GM21360 (cell line): ENCODE measurements around the gene CEACAM18.
"Not testable (repeated sequence)": the region's sequence is repeated elsewhere in the genome, so short reads cannot be mapped to it uniquely, and the experiment has no call there.

ENCODE experiments used
- ATAC-seq: cut with Tn5 transposase; IDR thresholded peaks from one replicate; pipeline ENCODE4 v1.9.1; 2021; ENCODE audit warnings: mild to moderate bottlenecking, moderate library complexity; ENCODE audit not compliant: unreplicated experiment

The CEACAM18 gene

DNA sequence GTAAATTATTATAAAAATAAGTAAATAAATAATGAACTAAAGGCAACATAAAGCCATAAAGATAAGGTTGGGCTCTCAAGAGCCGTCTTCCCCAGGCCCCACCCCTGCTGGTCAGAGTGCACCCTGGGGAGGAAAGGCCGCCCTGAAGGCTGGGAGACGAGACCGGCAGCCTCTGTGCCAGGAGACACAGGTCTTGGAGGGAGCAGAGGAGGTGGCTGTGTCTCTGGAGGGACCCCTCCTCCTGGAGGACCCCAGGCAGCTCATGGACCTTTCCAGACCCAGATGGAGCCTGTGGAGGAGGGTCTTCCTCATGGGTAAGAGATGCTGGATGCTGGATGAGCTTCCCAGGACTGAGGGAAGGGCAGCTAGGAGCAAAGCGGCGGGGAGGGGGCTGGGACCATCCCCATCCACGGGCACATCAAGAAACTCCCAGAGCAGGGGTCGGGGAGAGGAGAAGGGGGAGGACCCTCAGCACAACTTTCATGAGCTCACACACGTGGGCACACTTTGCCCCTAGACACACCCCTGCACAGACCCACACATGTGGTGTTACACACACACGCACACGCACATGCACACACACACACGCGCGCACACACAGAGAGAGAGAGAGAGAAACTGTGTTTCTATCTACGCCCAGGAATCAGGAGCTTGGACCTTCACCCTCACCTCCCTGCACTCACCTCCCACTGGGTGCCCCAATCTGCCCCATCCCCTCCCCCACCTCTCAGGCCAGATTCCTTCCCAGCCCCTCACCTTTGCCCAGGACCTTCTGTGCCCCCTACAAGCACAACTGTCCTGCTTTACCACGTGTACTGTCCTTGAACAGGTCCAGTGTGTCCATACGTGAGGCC is at the start of gene CEACAM18:
Gene CEACAM18, plus strand, starts transcription at position 159 of the 854 bp plus-strand sequence.
- ATAC-seq, result no peak

DNA sequence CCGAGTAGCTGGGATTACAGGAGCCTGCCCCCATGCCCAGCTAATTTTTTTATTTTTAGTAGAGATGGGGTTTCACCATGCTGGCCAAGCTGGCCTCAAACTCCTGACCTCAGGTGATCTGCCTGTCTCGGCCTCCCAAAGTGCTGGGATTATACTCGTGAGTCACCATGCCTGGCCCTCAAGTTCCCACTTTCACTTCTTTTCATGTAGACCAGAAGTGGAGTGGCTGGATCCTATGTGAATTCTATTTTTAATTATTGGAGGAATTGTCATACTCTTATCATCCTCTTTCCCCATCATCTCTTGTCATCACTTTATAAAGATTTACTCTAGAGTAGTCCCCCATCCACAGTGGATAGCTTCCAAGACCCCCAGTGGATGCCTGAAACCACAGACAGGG is 48.1 kb upstream of the CEACAM18 start:
- ATAC-seq, result no peak

DNA sequence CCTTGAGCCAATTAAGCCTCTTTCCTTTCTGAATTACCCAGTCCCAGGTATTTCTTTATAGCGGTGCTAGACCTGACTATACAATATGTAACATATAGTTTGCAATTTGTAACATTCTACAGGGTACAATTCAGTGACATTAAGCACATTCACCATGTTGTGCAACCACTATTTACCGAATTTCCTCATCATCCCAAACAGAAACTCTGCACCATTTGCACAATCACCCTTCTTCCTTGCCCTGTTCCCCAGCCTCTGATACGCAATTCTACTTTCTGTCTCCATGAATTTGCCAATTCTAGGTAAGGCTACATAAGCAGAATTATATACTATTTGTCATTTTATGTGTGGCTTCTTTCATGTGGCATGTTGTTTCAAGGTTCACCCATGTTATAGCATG is 47.2 kb upstream of the CEACAM18 start:
- no peak for ATAC-seq

DNA sequence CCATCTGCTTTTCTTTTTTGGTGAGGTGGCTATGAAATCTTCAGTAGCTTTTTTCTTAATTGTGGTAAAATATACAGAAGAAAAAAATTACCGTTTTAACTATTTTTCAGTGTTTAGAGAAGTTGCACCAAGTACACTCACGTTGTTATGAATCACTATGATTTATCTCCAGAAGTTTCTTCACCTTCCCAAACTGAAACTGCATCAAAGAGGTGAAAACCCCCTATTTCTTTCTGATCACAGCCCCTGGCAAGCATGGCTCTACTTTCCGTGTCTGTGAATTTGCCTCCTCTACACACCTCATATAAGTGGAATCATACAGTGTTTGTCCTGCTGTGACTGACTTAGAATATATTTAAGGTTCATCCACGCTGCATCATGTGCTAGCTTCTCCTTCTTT is 45.3 kb upstream of the CEACAM18 start:
- no peak for ATAC-seq

DNA sequence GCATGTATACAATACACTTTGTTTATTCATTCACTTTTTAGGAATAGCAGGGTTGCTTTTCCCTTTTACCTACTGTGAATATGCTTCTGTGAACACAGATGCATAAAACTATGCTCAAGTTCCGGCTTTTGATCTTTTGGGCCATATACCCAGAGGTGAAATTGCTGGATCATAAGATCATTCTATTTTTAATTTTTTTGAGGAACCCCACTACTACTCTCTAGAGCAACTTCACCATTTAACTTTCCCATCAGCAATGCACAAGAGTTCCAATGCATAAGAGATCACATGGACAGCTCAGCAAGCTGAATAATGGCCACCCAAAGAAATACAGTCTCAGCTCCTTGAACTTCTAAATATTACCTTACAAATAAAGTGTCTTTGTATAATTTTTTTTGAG is 43.9 kb upstream of the CEACAM18 start:
- no peak for ATAC-seq

DNA sequence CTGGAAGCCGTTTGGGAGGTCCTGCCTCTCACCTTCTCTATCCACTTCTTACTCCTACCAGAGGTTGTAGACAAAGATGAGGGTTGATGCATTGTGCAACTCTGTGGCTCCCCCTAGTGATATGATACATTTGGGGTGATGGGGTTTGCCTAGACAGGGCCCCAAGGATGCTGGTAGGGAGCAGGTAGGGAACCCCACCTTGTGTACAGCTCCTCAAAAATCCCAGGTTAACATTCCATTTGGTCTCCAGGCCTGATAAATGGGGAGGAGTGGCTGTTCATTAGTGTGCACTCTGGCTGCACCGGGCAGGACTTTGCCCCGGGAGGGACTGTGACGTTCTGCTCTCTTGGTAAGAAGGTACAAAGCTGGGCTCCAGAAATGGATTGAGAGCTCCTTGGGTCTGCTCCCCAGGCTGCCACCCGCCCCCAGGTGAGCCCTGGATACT is 39.3 kb upstream of the CEACAM18 start:
- no peak for ATAC-seq

DNA sequence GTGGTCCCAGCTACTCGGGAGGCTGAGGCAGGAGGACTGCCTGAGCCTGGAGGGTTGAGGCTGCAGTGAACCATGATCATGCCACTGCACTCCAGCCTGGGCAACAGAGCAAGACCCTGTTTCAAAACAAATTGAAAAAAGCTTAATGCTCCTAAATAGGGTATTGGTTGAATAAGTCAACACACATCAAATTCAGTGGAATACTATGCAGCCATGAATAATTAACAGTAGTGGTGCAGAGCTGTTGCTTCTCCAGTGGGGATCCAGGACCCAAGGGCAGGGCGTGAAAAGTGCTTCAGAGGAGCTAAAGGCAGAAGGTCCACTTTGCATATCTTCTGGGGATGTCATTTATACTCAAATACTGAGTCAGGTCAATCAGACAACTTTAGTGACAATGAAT is 38.3 kb upstream of the CEACAM18 start:
- ATAC-seq, result no peak

DNA sequence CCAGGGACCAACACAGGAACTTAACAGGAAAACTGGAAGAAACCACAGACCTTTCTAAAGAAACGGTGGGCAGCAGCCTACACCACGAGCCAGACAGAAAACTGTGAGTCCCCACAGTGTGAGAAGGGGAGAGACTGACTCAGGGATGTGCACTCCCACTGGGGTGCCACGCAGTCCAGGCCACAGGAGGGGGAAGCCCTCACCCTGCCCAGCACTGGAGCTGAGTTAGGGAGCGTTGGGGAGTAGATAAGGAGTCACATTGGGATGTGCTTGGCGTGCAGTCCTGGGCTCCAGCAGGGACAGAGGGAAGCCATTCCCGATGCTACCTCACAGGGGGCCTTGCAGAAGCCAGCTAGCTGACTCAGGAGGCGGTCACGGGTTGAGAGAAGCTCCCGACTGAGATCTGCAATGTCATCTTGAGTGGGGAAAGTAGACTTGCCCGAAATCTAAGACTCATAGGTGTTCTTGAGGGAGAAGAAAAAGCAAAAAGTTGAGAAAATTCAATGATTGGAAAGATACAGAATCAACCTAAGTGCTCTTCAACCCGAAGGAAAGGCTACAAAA is 37.4 kb upstream of the CEACAM18 start:
- no peak for ATAC-seq

DNA sequence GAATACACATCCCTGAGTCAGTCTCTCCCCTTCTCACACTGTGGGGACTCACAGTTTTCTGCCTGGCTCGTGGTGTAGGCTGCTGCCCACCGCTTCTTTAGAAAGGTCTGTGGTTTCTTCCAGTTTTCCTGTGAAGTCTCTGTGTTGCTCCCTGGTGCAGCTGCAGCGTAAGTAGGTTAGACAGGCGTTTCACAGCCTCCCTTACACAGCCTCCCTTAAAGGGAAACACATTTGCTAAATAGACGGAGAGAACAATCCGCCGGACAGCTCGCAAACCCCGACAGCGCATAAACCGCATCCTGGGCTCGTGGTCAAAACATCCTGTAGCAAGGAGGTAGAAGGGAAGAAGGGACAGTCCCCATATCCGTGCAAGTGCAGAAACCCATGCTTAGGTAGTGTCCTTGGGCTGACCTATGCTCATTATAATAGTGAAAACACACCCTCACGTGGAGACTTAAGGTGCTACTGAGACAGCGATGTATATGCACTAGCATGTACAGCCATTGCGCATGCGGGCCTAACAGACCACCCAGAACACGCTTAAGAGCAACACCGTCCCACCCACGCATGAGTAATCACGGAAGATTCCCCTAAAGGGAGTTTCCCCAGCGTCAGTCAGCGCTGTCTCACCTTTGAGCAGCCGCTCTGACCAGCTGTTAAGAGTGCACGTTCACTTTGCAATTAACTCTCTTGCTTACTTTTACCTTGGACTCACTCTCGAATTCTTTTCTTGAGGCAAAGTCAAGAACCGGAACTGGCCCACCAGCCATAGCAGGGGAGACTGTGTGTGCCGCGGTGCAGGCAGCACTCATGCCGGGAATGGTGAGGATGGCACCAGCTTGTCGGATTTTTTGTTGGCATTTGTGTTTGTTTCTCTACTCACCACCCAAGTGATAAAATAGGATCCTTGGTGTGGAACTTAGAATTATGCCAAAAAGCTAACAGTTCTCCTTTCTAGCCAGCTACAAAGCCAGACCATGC is 36.6 kb upstream of the CEACAM18 start:
- peak; percentile 90 for ATAC-seq

DNA sequence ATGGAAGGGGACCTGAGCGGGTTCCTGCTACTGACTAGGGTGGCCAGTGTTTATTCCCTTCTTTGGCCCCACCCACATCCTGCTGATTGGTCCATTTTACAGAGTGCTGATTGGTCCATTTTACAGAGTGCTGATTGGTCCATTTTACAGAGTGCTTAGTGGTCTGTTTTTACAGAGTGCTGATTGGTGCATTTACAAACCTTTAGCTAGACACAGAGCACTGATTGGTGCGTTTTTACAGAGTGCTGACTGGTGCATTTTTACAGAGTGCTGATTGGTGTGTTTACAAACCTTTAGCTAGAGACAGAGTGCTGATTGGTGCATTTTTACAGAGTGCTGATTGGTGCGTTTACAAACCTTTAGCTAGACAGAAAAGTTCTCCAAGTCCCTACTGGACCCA is 30.8 kb upstream of the CEACAM18 start:
- not testable (repeated sequence) for ATAC-seq

DNA sequence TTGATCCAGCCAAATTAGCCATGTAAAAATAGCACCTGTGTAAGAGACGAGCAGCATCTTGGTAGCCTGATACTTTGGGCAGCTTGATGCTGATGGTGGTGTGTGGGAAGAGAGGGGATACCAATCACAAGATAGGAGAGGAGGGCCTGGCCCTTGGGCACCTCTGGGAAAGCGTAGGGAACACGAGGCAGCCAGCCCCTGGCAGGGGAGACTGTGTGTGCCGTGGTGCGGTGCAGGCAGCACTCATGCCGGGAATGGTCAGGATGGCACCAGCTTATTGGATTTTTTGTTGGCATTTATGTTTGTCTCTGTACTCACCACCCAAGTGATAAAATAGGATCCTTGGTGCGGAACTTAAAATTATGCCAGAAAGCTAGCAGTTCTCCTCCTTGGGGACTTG is 30.3 kb upstream of the CEACAM18 start:
- ATAC-seq, result no peak

DNA sequence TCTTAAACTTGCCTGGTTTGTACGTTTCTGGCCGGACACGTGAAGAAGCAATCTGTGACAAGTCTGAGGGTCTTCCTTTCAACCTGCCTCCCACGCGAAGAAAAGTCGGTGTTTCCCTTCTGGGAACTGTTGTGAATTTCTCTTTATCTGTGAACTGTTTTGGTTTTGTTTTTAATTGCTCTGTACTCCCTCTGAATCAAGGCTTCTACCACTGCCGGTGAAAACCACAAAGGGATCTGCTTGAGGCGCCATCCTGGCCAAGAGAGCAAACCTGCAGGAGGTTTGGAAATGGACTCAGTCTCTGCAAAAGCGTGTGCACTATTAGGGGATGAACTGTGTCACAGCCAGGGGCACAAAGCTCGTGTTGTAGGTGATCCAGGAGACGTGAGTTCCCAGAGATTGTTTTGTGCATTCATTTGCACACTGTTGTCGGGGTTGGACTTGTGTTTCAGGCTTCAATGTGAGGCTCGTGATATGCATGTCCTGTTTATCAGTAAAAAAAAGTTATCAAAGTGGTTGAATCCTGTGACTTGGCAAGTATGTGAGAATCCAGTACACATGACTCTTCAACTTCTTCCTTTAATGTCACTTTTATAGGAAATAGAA is 29.8 kb upstream of the CEACAM18 start:
- no peak for ATAC-seq

DNA sequence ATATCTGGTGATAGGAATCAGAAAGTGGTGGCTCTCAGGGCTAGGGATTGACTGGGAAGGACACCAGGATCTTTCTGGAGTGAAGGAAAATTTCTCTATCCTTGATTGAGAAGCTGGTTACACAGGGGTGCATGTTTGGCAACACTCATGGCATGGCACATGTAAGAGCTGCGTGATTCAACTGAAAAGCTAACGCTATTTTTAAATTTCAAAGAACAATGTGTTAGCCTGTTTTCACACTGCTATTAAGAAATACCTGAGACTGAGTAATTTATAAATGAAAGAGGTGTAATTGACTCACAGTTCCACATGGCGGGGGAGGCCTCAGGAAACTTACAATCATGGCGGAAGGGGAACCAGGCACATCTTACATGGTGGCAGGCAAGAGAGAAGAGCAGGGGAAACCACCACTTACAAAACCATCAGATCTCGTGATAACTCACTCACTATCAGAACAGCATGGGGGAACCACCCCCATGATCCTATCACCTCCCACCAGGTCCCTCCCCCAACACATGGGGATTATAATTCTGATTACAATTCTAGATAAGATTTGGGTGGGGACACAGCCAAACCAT is 27.5 kb upstream of the CEACAM18 start:
- ATAC-seq, result no peak

DNA sequence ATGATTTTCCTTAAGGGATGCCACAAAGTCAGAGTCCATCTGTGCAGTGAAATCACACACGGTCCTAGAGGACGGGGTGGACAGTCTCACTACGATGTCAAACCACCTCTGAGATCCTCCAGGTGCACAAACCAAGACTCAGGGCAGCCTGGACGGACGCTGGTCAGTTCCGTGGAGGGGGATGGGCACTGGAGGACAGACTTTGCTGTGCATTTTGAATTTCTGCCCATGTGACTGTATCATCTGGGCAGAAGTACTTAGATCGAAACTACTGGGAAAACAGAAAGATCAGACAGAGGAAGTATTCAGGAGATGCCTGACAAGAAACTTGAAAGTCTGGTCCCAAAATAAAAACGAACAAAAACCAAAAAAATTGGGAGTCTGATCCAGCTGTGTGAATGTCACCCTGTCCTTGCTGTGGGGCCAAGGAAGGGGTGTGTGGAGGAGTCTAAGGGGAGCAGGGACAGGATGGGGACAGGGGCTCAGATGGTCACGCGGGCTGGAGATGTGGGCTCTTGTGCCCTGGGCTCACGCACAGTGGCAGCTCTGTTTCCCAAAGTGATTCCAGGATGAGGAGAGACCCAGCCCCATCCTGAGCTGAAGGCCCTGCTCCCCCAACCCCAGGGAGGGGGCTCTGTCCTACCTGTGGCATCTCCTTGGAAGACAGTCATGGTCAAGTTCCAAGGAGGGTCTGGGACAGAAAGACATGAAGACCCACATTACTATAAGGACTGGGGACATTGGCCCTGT is 21.6 kb upstream of the CEACAM18 start:
- no peak for ATAC-seq

DNA sequence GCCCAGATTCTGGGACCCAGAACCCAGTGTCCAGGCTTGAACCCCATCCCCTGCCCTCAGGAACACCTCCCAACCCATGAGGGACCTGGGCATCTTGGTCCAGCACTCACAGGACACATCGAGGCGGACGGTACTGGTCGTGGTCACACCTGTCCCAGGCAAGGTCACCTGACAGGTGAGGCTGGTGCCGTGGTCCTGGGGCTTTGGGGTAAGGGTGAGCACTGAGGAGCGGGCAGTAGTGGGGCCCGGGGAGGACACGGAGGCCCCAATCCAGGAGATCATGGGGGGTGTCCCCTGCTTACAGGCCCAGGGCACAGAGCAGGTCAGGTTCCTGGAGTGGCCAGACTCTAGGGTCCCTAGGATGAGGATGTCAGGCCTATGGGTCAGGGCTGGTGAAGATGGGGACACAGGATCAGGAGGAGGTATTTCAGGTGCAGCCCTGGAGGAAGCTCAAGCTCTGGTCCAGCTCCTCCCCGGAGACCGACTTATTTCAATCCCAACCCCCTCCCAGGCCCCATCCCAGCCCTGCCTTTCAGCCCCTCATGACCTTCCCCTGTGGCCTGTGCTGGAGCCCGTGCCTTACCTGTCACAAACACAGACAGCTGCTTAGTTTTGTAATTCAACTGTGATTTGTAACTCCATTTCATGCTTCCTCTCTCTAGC is 20.9 kb upstream of the CEACAM18 start:
- ATAC-seq, result no peak

DNA sequence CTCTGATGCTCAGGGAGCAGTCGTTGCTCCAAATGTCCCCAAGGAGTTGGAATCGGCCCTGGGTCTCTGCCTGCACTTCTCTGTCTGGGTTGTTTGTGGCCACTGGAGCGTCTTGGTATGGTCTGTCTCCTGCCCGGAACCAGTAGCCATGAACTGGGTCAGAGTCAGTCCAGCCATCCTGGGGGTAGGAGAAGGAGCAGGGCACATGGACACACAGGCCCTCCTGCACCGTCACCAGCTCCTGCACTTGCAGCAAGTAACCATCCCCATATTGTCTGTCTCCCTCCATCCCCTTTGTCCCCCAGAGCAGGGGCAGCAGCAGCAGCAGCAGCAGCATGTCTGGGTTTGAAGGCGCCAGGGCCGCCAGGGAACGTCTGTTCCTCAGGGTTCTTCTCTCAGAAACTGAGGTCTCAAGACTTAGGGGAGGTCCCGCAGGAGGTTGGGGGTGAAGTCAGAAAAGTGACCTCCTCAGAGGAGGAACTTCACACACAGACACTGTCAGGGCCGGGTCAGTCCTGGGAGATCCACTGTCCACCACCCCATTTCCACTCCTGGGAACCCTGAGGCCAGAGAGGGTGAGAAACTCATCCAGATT is 20.2 kb upstream of the CEACAM18 start, which contains the start of gene SIGLEC8:
Gene SIGLEC8, minus strand, starts transcription at position 404 of the 595 bp plus-strand sequence. Its CDS starts 67 bp downstream, at position 337.
- no peak for ATAC-seq

DNA sequence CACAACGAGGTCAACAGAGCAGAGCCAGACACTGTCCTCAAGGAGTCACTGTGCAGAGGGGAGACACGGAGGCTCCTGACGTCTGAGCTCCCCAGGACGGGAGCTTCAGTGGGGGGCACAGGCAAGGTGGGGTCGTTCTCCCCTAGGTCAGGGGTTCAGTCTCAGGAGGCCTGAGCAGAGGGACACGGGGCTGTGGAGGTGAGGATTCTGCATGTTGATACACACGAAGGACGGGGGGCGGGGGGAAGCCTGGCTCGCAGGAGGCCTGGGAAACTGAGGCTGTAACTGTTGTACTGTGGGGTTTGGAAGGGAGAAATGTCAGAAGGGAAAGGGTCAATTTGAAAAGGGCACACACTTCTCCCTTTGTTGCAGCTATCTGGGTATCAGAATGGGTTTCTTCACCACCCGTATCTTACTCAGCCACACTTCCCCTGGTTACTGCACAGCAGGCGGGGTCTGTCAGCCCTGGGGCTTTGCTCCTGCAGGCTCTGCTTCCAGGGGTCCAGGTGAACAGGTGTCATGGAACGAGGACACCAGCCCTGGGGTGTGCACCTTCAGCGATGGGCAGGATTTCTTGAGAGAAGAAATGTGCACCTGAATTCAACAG is 19.3 kb upstream of the CEACAM18 start:
- ATAC-seq, result no peak
